HG03066 (cell line): ENCODE results near the gene RAB3B.
"Not testable (repeated sequence)": the region's sequence is repeated elsewhere in the genome, so short reads cannot be mapped to it uniquely, and the experiment has no call there.

Source experiments
- ATAC-seq: cut with Tn5 transposase; IDR thresholded peaks from one replicate; pipeline ENCODE4 v1.9.1; 2021; ENCODE audit warnings: low read depth; ENCODE audit not compliant: unreplicated experiment

Gene RAB3B

DNA sequence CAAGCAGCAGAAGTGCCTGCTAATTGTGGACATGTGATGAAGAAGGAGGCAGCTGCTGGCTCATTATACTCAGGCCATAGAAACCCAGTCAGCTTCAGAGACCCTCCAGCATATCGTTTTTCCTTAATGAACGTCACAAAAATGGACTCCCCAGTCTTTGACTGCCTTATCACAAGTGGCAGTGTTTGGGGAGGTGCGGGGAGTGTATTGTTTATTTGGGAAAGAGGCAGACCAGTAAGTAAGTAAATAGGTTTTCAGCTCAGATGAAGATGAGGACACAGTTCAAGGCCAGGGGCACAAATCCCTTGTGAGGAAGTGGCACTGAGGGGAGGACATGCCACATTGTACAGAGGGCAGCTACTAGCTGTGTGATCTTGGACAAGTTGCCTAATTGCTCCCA lies 68.5 kb downstream of the RAB3B start:
- ATAC-seq, result no peak

DNA sequence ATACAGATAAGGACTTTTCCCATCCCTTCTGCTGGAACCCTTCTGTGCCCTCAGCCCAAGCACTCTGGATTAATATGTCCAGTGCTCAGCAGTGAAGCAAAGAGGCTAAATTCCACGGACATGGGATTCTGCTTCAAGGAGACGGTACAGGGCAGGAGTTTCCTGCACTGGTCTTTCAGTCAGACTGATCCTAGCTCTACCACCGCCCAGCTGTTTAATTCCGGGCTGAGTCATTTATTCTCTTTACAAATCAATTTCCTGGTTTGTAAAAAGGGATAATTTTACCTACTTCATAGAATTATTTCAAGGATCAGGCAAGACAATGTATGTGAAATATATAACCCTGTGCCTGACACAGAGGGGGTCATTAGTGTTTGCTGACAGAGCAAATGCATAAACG lies 70.4 kb downstream of the RAB3B start:
- ATAC-seq, result no peak

- no peak for ATAC-seq
Measured at GRCh38 chr1:51919684-51920083, 70.8 kb downstream of the RAB3B start.

DNA sequence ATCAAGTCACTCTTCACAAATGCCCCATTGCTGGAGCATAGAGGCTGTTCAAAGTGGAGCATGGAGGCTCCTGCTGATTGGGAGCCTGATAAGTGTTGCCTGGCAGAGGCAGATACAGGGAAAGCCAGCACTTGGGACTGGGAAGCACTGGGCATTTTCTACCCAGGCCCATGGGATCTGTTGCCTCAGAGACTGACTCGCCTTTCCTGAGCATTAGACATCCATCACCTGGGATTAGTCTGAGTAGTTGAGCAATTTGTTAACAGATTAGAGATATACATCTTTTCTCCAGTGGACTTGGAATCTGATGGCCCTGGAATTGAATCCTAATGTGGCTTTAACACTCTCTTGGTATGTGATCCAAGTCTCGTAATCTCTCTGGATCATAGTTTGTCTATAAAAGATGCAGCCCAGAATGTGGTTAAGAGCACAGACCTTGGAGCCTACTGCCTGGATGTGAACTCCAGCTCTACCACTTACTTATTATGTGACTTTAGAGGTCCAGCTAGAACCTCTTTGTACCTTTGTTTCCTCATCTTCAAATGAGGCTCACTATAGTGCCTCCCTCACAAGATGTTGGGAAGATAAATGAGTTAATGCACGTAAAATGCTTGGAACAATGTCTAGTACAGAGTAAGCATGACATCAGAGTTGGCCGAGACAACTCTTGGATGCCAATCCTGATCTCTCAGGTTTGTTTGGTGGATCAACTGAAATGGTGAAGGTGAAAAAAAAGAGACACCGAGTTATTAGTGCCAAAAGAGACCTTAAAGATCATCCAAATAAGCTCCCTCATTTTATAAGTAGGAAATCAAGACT lies 73.7 kb downstream of the RAB3B start:
- ATAC-seq, result no peak

GRCh38 chr1:51915951-51916350 lies 74.5 kb downstream of the RAB3B start:
- no peak for ATAC-seq

GRCh38 chr1:51912881-51913280 lies 77.6 kb downstream of the RAB3B start:
- ATAC-seq, result no peak

DNA sequence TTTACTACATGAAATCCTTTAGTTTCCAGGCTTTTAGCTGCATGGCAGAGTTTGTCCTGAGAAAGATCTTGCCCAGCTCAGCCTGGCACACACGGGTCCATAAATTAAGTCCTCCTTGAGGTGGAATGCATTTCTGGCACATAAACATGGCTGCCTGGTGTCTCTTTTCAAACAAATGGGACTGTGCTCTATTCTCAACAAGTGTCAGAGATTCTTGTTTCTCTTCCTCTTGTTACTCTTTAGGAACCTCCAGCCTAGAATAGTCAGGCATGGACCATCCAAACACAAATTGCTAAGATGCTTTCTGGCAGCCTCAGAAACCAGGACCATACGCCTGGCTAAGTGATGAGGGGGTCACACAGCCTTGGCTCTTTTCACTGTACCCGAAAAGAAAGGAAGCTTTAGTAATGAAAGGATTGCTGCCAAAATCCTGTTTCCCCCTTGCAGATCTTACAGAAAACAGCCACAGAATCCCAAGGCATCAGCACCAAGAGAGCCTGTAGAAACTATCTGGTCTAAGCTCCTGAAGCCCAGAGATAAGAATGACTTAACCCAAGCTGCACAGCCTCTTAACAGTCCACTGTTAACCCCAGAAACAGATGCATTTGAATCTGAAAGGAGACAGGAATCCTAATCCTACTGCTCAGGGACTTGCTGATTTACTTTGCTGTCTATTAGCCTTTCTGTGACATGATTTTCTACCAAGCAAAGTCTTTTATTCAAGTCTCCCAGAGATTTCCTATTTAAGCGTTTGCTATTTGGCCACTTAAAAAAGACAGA lies 80.1 kb downstream of the RAB3B start:
- no peak for ATAC-seq

DNA sequence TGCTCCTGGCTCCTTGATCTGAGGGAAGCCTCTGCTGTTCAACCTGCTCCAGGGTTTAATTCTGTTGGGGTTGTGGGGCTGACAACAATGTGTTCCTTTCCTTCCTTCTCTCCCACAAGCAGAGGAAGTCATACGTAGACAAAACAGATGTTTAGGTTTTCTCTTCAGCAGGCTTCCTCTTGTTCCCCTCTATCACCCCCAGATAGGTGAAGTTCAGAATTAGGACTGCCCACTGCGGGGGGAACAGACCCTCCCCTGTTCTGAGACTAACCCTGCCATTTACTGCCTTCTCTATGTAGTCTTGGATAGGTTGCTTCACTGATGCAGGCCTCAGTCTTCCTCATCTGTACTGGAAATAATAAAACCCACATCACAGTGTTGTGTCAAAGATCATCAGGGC lies 82.0 kb downstream of the RAB3B start:
- ATAC-seq, result no peak

- ATAC-seq, result no peak
Measured at GRCh38 chr1:51907079-51907702, 83.3 kb downstream of the RAB3B start.

- ATAC-seq, result no peak
Measured at GRCh38 chr1:51906306-51907078, 84.0 kb downstream of the RAB3B start.

- no peak for ATAC-seq
Measured at GRCh38 chr1:51902456-51902855, 88.0 kb downstream of the RAB3B start.

- ATAC-seq, result no peak
Measured at GRCh38 chr1:51901151-51901550, 89.3 kb downstream of the RAB3B start.

- no peak for ATAC-seq
Measured at GRCh38 chr1:51899022-51899421, 91.5 kb downstream of the RAB3B start.

DNA sequence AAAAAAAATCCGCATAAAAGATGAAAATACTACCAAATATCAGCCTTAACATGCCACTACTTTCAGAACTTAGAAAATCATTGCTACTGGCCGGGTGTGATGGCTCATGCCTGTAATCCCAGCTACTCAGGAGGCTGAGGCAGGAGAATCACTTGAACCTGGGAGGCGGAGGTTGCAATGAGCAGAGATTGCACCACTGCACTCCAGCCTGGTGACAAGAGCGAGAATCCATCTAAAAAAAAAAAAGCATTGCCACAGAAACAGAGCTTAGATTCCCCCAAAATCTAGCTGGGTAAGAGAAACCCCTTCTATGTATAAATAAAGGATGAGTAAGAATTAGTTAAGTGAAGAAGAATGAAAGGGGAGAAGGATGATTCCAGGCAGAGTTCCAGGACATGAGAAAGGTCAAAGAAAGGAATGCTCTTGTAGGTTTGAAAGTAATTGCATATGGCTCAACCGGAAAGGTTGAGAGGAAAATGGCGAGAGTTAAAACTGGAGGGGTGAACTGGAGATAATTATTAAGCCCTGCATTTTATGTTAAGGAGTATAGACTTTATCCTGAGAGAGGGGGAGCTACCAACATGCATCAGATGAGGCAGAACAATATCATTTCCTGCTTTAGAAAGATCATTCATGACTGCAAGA lies 92.3 kb downstream of the RAB3B start:
- no peak for ATAC-seq

GRCh38 chr1:51897699-51898031 lies 92.8 kb downstream of the RAB3B start:
- ATAC-seq, result no peak

- ATAC-seq, result not testable (repeated sequence)
Measured at GRCh38 chr1:51894748-51895147, 95.8 kb downstream of the RAB3B start.

DNA sequence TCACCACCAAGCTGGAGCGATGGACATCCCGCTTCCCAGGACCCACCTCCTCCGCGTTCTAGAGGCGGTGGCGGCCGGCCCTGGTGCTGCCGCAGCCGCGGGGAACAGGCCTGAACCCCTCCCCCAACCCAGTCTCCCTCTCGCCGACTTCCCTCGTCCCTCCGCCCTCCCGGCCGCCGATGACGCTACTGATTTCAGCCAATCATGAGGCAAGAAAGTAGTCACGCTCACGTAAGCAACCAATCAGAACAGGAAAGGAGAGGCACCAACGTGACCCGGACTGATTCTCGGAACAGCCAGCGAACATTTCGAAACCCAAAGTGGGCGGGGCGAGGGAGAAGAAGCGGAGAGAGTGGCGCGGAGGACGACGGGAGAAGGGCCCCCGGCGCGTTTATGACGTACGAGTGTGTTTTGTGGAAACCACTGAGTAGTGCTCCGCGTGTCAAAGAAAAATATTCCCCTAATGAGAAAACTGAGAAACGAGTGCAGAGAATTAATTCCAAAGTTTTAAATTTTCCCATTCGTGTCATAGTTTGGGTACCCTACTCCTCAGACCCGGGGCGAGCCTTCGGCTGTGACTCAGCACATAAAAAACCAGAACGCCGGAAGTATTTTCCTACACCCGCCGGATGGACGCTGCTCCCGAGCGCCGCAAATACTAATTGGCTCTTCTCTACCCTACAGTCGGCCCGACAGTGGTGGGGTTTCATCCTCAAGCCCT lies 111.7 kb downstream of the RAB3B start, which contains the start of gene NRDC:
Gene NRDC, minus strand, starts transcription at position 112 of the 721 bp plus-strand sequence. CDS start 112 bp downstream, outside the sequence.
- ATAC-seq, result peak; percentile 91

- ATAC-seq, result no peak
Measured at GRCh38 chr1:51878308-51878615, 112.2 kb downstream of the RAB3B start.

DNA sequence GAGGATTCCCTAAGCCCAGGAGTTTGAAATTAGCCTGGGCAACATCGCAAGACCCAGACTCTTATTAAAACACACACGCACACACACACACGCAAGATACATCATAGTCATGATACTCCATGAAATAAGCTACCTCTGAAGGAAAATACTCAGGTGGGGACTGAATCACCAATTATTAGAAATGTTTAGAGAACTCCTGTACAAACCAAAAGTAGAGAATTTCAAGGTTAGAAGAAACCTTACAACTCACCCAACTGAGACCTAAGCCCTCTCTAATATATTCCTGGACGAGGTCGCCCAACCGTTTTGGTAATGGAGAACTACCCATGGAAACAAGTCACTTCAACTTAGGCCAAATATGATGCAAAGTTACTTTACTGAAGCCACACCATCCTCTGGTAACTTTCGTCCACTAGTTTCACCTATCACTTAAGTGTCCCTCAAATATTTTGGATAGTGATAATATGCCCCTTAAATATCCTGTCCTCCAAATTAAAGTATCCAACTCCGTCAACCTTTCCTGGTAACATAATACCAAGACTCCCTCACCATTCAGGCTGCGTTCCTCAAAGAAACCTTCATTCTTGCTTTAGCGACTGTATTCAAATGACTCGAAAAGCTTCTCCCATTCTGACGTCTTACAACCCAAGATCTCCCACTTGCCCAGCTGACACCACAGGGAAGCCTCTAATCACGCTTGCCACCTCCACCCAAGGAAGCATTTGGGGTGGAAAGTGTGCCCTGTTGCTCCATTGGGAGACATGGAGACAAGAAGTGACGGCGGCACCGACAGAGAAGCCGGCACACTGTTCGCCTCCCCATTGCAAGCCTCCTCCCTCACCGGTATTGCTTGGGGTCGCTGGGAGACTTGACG lies 112.8 kb downstream of the RAB3B start:
- peak; percentile 8 for ATAC-seq
